Measurements from ENCODE around the gene PCDHGB5.

- no peak for TF ChIP-seq CTCF (IDR thresholded peaks at IDR 0.05; ENCODE audit: insufficient read depth, low read length)
- TF ChIP-seq REST (IDR thresholded peaks at IDR 0.05; ENCODE audit: insufficient replicate concordance, low read depth) = no peak
- no peak for TF ChIP-seq GABPA (IDR thresholded peaks at IDR 0.05; ENCODE audit: low read depth)
- no peak for TF ChIP-seq POLR2AphosphoS5 (IDR thresholded peaks at IDR 0.05; ENCODE audit: low read depth)
Measured at GRCh38 chr5:141430332-141431113, 32.8 kb downstream of the PCDHGB5 start, which contains the start of gene PCDHGA12.
